H1 (cell line): Measurements from ENCODE around the gene NPBWR2. TPM values are rescaled to one million over a fixed set of nuclear protein-coding genes. Genes with fewer than 3 reads are reported as not detected.

Experiments
- CTCF ChIA-PET: fragments of 300-600 bp; sonication (Branson Sonifier 250); formaldehyde crosslinking; loops from one replicate; lab custom pipeline; 2021; ENCODE audit not compliant: partially characterized antibody; lab: Charles Lee
- POLR2A ChIA-PET: fragments of 300-600 bp; sonication (Branson Sonifier 250); formaldehyde crosslinking; loops from one replicate; lab custom pipeline; 2021; ENCODE audit warnings: inconsistent platforms; ENCODE audit not compliant: partially characterized antibody; lab: Charles Lee
- DNase-seq, 2 experiments: peaks; one replicate each; pipeline versions ENCODE4 v3.0.0 to v3.0.0-alpha.2; 2010 to 2022; ENCODE audit warnings: low spot score in 2 of 2, low read depth in 1 of 2, mixed read lengths in 1 of 2
- FAIRE-seq: peaks from 2 replicates; lab custom pipeline; 2011; peaks lifted over from hg19 to GRCh38; lab: Jason Lieb, UNC
- H2AFZ ChIP-seq: 2 replicates; pipeline ENCODE4 v1.8.1; 2012; ENCODE audit warnings: low read length, inconsistent platforms
- H2AK5ac ChIP-seq: 2 replicates; pipeline ENCODE4 v1.6.1; 2013; ENCODE audit warnings: low read depth, low read length
- H2BK120ac ChIP-seq: replicated peaks from 2 replicates; pipeline ENCODE3; 2013; ENCODE audit warnings: low read depth, low read length, inconsistent platforms
- H2BK12ac ChIP-seq: 2 replicates; pipeline ENCODE4 v1.6.1; 2013; ENCODE audit warnings: low read depth, low read length
- H2BK15ac ChIP-seq: 2 replicates; pipeline ENCODE4 v1.6.1; 2013; ENCODE audit warnings: low read length
- H2BK20ac ChIP-seq: 2 replicates; pipeline ENCODE4 v1.6.1; 2013; ENCODE audit warnings: low read length
- H2BK5ac ChIP-seq: 2 replicates; pipeline ENCODE4 v1.6.1; 2013; ENCODE audit warnings: low read depth, low read length
- H3K14ac ChIP-seq: 2 replicates; pipeline ENCODE4 v1.6.1; 2013; ENCODE audit warnings: inconsistent platforms; ENCODE audit not compliant: insufficient read length
- H3K18ac ChIP-seq: 2 replicates; pipeline ENCODE4 v1.6.1; 2013; ENCODE audit warnings: low read length; ENCODE audit errors: extremely low read depth
- H3K23ac ChIP-seq: 2 replicates; pipeline ENCODE4 v1.6.1; 2013; ENCODE audit warnings: inconsistent platforms; ENCODE audit not compliant: insufficient read length
- H3K23me2 ChIP-seq: 2 replicates; pipeline ENCODE4 v1.6.1; 2013; ENCODE audit warnings: low read depth, low read length
- H3K27ac ChIP-seq: 2 replicates; pipeline ENCODE4 v1.6.1; 2011; ENCODE audit warnings: low read depth, low read length, inconsistent platforms
- H3K27me3 ChIP-seq, 4 experiments: replicated peaks in 1 of 4; 1 replicate in 1 of 4; 2 replicates in 3 of 4; pipeline versions ENCODE4 v1.6.1 to v1.8.1; 2011 to 2013; ENCODE audit warnings: low read length in 3 of 4, mild to moderate bottlenecking in 3 of 4, inconsistent platforms in 2 of 4, mixed read lengths in 2 of 4, moderate library complexity in 1 of 4; ENCODE audit not compliant: control insufficient read depth in 3 of 4, insufficient read depth in 3 of 4; ENCODE audit errors: extremely low read depth in 1 of 4
- H3K36me3 ChIP-seq, 4 experiments: 2 replicates each; pipeline versions ENCODE4 v1.6.1 to v1.8.1; 2011 to 2013; ENCODE audit warnings: mild to moderate bottlenecking in 4 of 4, low read length in 3 of 4, moderate library complexity in 2 of 4, control low read depth in 1 of 4, inconsistent platforms in 1 of 4; ENCODE audit not compliant: insufficient read depth in 4 of 4, control insufficient read depth in 2 of 4
- H3K4ac ChIP-seq: replicated peaks from 2 replicates; pipeline ENCODE3; 2013; ENCODE audit warnings: low read length, low read depth, mixed read lengths, inconsistent platforms; ENCODE audit not compliant: insufficient read length
- H3K4me1 ChIP-seq, 4 experiments: replicated peaks in 1 of 4; 1 replicate in 1 of 4; 2 replicates in 3 of 4; pipeline versions ENCODE4 v1.6.1 to v1.8.1; 2011 to 2013; ENCODE audit warnings: low read length in 3 of 4, inconsistent platforms in 2 of 4, mixed read lengths in 1 of 4; ENCODE audit not compliant: insufficient read depth in 4 of 4, control insufficient read depth in 3 of 4
- H3K4me2 ChIP-seq, 2 experiments: 2 replicates each; pipeline versions ENCODE4 v1.6.1 to v1.8.1; 2011 to 2013; ENCODE audit warnings: low read depth in 2 of 2, low read length in 2 of 2, control low read depth in 1 of 2, inconsistent platforms in 1 of 2, mild to moderate bottlenecking in 1 of 2; ENCODE audit not compliant: insufficient read depth in 1 of 2
- H3K4me3 ChIP-seq, 4 experiments: fragments of 200-600, 300-600 bp in 1 of 4; sonication (generic), shearing (Covaris generic), sonication (Bioruptor Twin) in 1 of 4; 2 replicates each; pipeline versions ENCODE4 v1.5.1 to v1.8.1; 2011 to 2016; ENCODE audit warnings: low read length in 4 of 4, low read depth in 3 of 4, control low read depth in 2 of 4, inconsistent platforms in 2 of 4, mild to moderate bottlenecking in 2 of 4, mixed read lengths in 1 of 4, moderate library complexity in 1 of 4; ENCODE audit not compliant: insufficient read depth in 2 of 4; ENCODE audit errors: extremely low read depth in 1 of 4
- H3K56ac ChIP-seq: replicated peaks from 2 replicates; pipeline ENCODE3; 2013; ENCODE audit warnings: low read depth, mild to moderate bottlenecking, mixed read lengths, low read length, inconsistent platforms; ENCODE audit not compliant: insufficient read length
- H3K79me1 ChIP-seq: 2 replicates; pipeline ENCODE4 v1.6.1; 2013; ENCODE audit warnings: low read depth, low read length, control low read depth
- H3K79me2 ChIP-seq, 2 experiments: 2 replicates each; pipeline versions ENCODE4 v1.6.1 to v1.8.1; 2012 to 2013; ENCODE audit warnings: low read length in 2 of 2, mild to moderate bottlenecking in 2 of 2, inconsistent platforms in 1 of 2; ENCODE audit not compliant: insufficient read depth in 2 of 2, control insufficient read depth in 1 of 2
- H3K9ac ChIP-seq, 4 experiments: replicated peaks in 1 of 4; 1 replicate in 1 of 4; 2 replicates in 3 of 4; pipeline versions ENCODE4 v1.6.1 to v1.8.1; 2011 to 2013; ENCODE audit warnings: low read depth in 3 of 4, low read length in 3 of 4, control low read depth in 2 of 4, mild to moderate bottlenecking in 2 of 4, moderate library complexity in 2 of 4, inconsistent platforms in 1 of 4; ENCODE audit errors: extremely low read depth in 1 of 4
- H3K9me3 ChIP-seq, 2 experiments: 2 replicates each; pipeline versions ENCODE4 v1.6.1 to v1.8.1; 2012 to 2013; ENCODE audit warnings: mild to moderate bottlenecking in 2 of 2, moderate library complexity in 2 of 2, control low read depth in 1 of 2, inconsistent platforms in 1 of 2, low read depth in 1 of 2, low read length in 1 of 2, mixed read lengths in 1 of 2; ENCODE audit not compliant: insufficient read depth in 2 of 2
- H4K20me1 ChIP-seq, 2 experiments: replicated peaks in 1 of 2; 2 replicates each; pipeline versions ENCODE3 to v1.8.1; 2011 to 2013; ENCODE audit warnings: inconsistent platforms in 2 of 2, low read length in 2 of 2, mild to moderate bottlenecking in 1 of 2; ENCODE audit not compliant: insufficient read depth in 2 of 2, control insufficient read depth in 1 of 2
- H4K5ac ChIP-seq: 2 replicates; pipeline ENCODE4 v1.6.1; 2013; ENCODE audit warnings: low read length, low read depth, mixed read lengths, inconsistent platforms; ENCODE audit not compliant: insufficient read length
- H4K8ac ChIP-seq: 2 replicates; pipeline ENCODE4 v1.8.0; 2013; ENCODE audit warnings: mild to moderate bottlenecking, moderate library complexity, low read length, inconsistent platforms; ENCODE audit not compliant: insufficient read depth; ENCODE audit errors: extremely low read depth
- H4K91ac ChIP-seq: replicated peaks from 2 replicates; pipeline ENCODE3; 2013; ENCODE audit warnings: low read length, mixed read lengths, inconsistent platforms; ENCODE audit not compliant: insufficient read length
- BCL11A ChIP-seq, 2 experiments: IDR thresholded peaks; one replicate each; pipeline ENCODE4 v1.6.1; 2011; ENCODE audit warnings: low read depth in 2 of 2, low read length in 2 of 2, mild to moderate bottlenecking in 2 of 2
- CHD2 ChIP-seq: IDR thresholded peaks from 2 replicates; pipeline ENCODE4 v1.6.1; 2012; ENCODE audit warnings: low read length, improper control_type of control experiment
- FOSL1 ChIP-seq: IDR thresholded peaks from 2 replicates; pipeline ENCODE4 v1.6.1; 2011; ENCODE audit warnings: mild to moderate bottlenecking, low read depth, low read length, moderate library complexity; ENCODE audit not compliant: insufficient read depth
- GTF2F1 ChIP-seq: IDR thresholded peaks from 2 replicates; pipeline ENCODE4 v1.6.1; 2012; ENCODE audit warnings: low read depth, low read length, improper control_type of control experiment, borderline replicate concordance
- JUND ChIP-seq: IDR thresholded peaks from 2 replicates; pipeline ENCODE4 v1.6.1; 2011; ENCODE audit warnings: mild to moderate bottlenecking, improper control_type of control experiment, low read length
- KDM4A ChIP-seq: IDR thresholded peaks from one replicate; pipeline ENCODE4 v1.7.1; 2012; ENCODE audit warnings: low read depth, mild to moderate bottlenecking, moderate library complexity, low read length, inconsistent platforms; ENCODE audit not compliant: severe bottlenecking
- SAP30 ChIP-seq: fragments of 300-600 bp; sonication (generic); IDR thresholded peaks from 2 replicates; pipeline ENCODE4 v1.7.1; 2012; ENCODE audit warnings: low read length, moderate library complexity, mild to moderate bottlenecking, inconsistent platforms; ENCODE audit not compliant: insufficient read depth, insufficient replicate concordance
- TAF1 ChIP-seq: IDR thresholded peaks from 2 replicates; pipeline ENCODE4 v1.6.1; 2011; ENCODE audit warnings: mild to moderate bottlenecking, low read depth, low read length
- TCF12 ChIP-seq: IDR thresholded peaks from 2 replicates; pipeline ENCODE4 v1.6.1; 2011; ENCODE audit warnings: low read depth, mild to moderate bottlenecking, low read length
- WGBS, 2 experiments: shearing (Covaris generic) in 1 of 2; methylation state at CpG; one replicate each; pipeline versions ENCODE4 v1.1.6 to v1.1.7; 2013 to 2015; ENCODE audit warnings: low lambda C conversion rate in 2 of 2, mixed read lengths in 2 of 2, inconsistent platforms in 1 of 2, low coverage in 1 of 2, missing lambda C conversion rate in 1 of 2; ENCODE audit not compliant: insufficient replicate concordance in 2 of 2, insufficient coverage in 1 of 2, insufficient read length in 1 of 2; ENCODE audit errors: extremely low coverage in 1 of 2, missing lambda C conversion rate in 1 of 2; 5-methylcytosine and 5-hydroxymethylcytosine counted together
- polyA plus RNA-seq, 7 experiments: library from polyadenylated mRNA; depleted of rRNA in 3 of 7; stranded (reverse) in 5 of 7; unstranded in 2 of 7; fragments of >200 nt in 5 of 7; fragments of 200-250 nt in 2 of 7; gene quantifications; 1 replicate in 5 of 7; 2 replicates in 1 of 7; 4 replicates in 1 of 7; pipeline versions ENCODE4 v1.2.1 to v1.2.3, GENCODE V29; 2011 to 2013; ENCODE audit warnings: missing spikeins in 2 of 7, mixed read lengths in 2 of 7
- total RNA-seq: library from RNA; stranded (reverse); fragmentation: NEBNext Ultra II Directional; extraction: Animal tissue kit (Norgen Biotek cat#: 25700); gene quantifications from 2 replicates; pipeline ENCODE4 v1.2.1, GENCODE V29; 2021

The NPBWR2 gene
- total and polyA plus RNA-seq, 2 of the 8 experiments (the other 6 are each of a cell fraction or from before 2014, with no cell fraction given): not detected

- TF ChIP-seq TCF12 (no peak), JUND (no peak), KDM4A (no peak), FOSL1 (no peak), CHD2 (no peak), GTF2F1 (no peak), TAF1 (no peak), SAP30 (no peak), BCL11A (IDR thresholded peaks at IDR 0.05; ENCODE audit: low read depth in 2 of 2, low read length in 2 of 2) (no peak)
- H2BK15ac ChIP-seq: no peak overlapping the region
- no peak overlapping the region for H2BK5ac ChIP-seq
- no peak overlapping the region; the same call in 1 of the 2 replicates for H3K27ac ChIP-seq
- H3K27me3 ChIP-seq: no peaks in the 10 kb centered on the region
- POLR2A ChIA-PET: interaction anchor here (0.7 to 2.0 kb wide), 4 partner anchors 10 to 33 kb away, joined by 3 to 5 read pairs (median 4); partner anchors contain the start of gene TCEA2
- H3K4me2 ChIP-seq: no peak overlapping the region
- no peak overlapping the region for H3K14ac ChIP-seq
- 86% methylated on average over 14 of the region's 14 CpGs; no CpG with 5 or more reads in 1 of the 2 experiments for WGBS, 2 experiments
- peaks cover 0 to 8% (median 3%) of the 10 kb centered on the region in 4 experiments; a peak in 3 of 8 replicates for H3K36me3 ChIP-seq
- H3K9me3 ChIP-seq: no peaks in the 10 kb centered on the region
- DNase-seq (no peak), FAIRE-seq (no peak)
- H2BK120ac ChIP-seq: no peak overlapping the region
- no peak overlapping the region for H4K91ac ChIP-seq
- H3K4me1 ChIP-seq: peaks cover 0 to 10% (median under 1%) of the 10 kb centered on the region in 4 experiments; a peak in 2 of 7 replicates
- H2AFZ ChIP-seq: no peak overlapping the region
- no peak overlapping the region for H2BK12ac ChIP-seq
- H3K56ac ChIP-seq: no peak overlapping the region
- H3K79me1 ChIP-seq: 0 out of 2 replicates have a peak, but pooled peaks cover 3% of the 10 kb centered on the region
- CTCF ChIA-PET: interaction anchor here (0.8 to 1.6 kb wide), 6 partner anchors 10 to 48 kb away, joined by 3 to 6 read pairs (median 4); no protein-coding TSS in a partner anchor
- no peaks in the 10 kb centered on the region for H3K79me2 ChIP-seq
- no peak overlapping the region for H3K4me3 ChIP-seq
- no peaks in the 10 kb centered on the region for H3K23me2 ChIP-seq
- H4K8ac ChIP-seq: no peak overlapping the region
- no peak overlapping the region for H3K18ac ChIP-seq
- H2AK5ac ChIP-seq: no peak overlapping the region
- H3K23ac ChIP-seq: no peak overlapping the region
- H3K4ac ChIP-seq: no peak overlapping the region
- no peak overlapping the region for H4K5ac ChIP-seq
- H4K20me1 ChIP-seq: peaks cover 0 to 8% of the 10 kb centered on the region in 2 experiments
- no peak overlapping the region for H3K9ac ChIP-seq
- H2BK20ac ChIP-seq: no peak overlapping the region
Measured at GRCh38 chr20:64072498-64073063, 34.8 kb downstream of the NPBWR2 start.
